K562 (cell line): Measurements from ENCODE around the gene GATA2. TPM values are rescaled to one million over a fixed set of nuclear protein-coding genes. Genes with fewer than 3 reads are reported as not detected.

Experiments used
- ATAC-seq: fragments of 200-7000 bp; cut with Tn5 transposase; 3 replicates; pipeline ENCODE4 v1.9.1; 2020; ENCODE audit warnings: moderate library complexity
- BruUV-seq: library from RNA; stranded (reverse); fragments of 400-500 nt; replicated peaks from 2 replicates; lab custom pipeline; 2021; lab: Mats Ljungman, UMichigan
- CTCF ChIA-PET: fragments of 300-600 bp; formaldehyde crosslinking; extraction: SDS; loops from one replicate; lab custom pipeline; 2021; ENCODE audit warnings: low intra/inter-chr PET ratio; lab: Yijun Ruan, JAX
- POLR2A ChIA-PET: fragments of 300-600, 350-650 bp; sonication (Branson Sonifier 250); formaldehyde crosslinking; extraction: SDS; loops from one replicate; lab custom pipeline; 2021; ENCODE audit warnings: antibody characterized with exemption, inconsistent platforms; lab: Yijun Ruan, JAX
- DNase-seq, 4 experiments: peaks; one replicate each; pipeline versions ENCODE4 v3.0.0 to v3.0.0-alpha.2; 2011 to 2018; ENCODE audit warnings: low spot score in 3 of 4, mixed read lengths in 3 of 4; ENCODE audit errors: extremely low read depth in 1 of 4
- FAIRE-seq: peaks from 2 replicates; lab custom pipeline; 2011; peaks lifted over from hg19 to GRCh38; lab: Jason Lieb, UNC
- H2AFZ ChIP-seq: 2 replicates; pipeline ENCODE4 v1.6.0; 2011; ENCODE audit warnings: low read depth, low read length, control low read depth, inconsistent platforms
- H3K27ac ChIP-seq: fragments of 200-600 bp; 3 replicates; pipeline ENCODE4 v1.8.0; 2011; ENCODE audit warnings: low read depth, mild to moderate bottlenecking, control low read depth, inconsistent platforms, low read length, moderate library complexity, mixed read lengths; ENCODE audit errors: extremely low read depth
- H3K27me3 ChIP-seq, 2 experiments: fragments of 300-600 bp in 1 of 2; 2 replicates in 1 of 2; 3 replicates in 1 of 2; pipeline versions ENCODE4 v1.6.0 to v1.8.0; 2011; ENCODE audit warnings: inconsistent platforms in 2 of 2, low read length in 2 of 2, mild to moderate bottlenecking in 1 of 2, mixed read lengths in 1 of 2, moderate library complexity in 1 of 2; ENCODE audit not compliant: control insufficient read depth in 2 of 2, insufficient read depth in 2 of 2
- H3K36me3 ChIP-seq: fragments of 300-600 bp; 3 replicates; pipeline ENCODE4 v1.8.0; 2011; ENCODE audit warnings: mild to moderate bottlenecking, low read length, inconsistent platforms; ENCODE audit not compliant: control insufficient read depth, insufficient read depth
- H3K4me1 ChIP-seq, 2 experiments: fragments of 200-600 bp in 1 of 2; replicated peaks in 1 of 2; 2 replicates in 1 of 2; 3 replicates in 1 of 2; pipeline versions ENCODE4 v1.5.1 to v1.8.0; 2011; ENCODE audit warnings: inconsistent platforms in 2 of 2, low read length in 2 of 2, mild to moderate bottlenecking in 1 of 2, mixed read lengths in 1 of 2, moderate library complexity in 1 of 2; ENCODE audit not compliant: control insufficient read depth in 2 of 2, insufficient read depth in 2 of 2
- H3K4me2 ChIP-seq: 2 replicates; pipeline ENCODE4 v1.6.1; 2011; ENCODE audit warnings: low read length, control low read depth, inconsistent platforms, mixed read lengths; ENCODE audit not compliant: insufficient read depth
- H3K4me3 ChIP-seq: fragments of 200-600 bp; sonication (generic), shearing (Covaris generic); 2 replicates; pipeline ENCODE4 v1.5.1; 2016; ENCODE audit warnings: control low read depth, inconsistent platforms
- H3K79me2 ChIP-seq: fragments of 200-600 bp; 3 replicates; pipeline ENCODE4 v1.8.0; 2011; ENCODE audit warnings: low read length, inconsistent platforms; ENCODE audit not compliant: control insufficient read depth, insufficient read depth
- H3K9ac ChIP-seq, 2 experiments: 2 replicates each; pipeline versions ENCODE4 v1.6.0 to v1.6.1; 2011; ENCODE audit warnings: low read depth in 2 of 2, low read length in 2 of 2, control low read depth in 1 of 2, inconsistent platforms in 1 of 2, mild to moderate bottlenecking in 1 of 2, mixed read lengths in 1 of 2; ENCODE audit not compliant: insufficient read depth in 1 of 2
- H3K9me1 ChIP-seq: one replicate; pipeline ENCODE4 v1.6.0; 2011; ENCODE audit warnings: inconsistent platforms, mild to moderate bottlenecking, low read length, moderate library complexity; ENCODE audit not compliant: control insufficient read depth, insufficient read depth
- H3K9me3 ChIP-seq: replicated peaks from 2 replicates; pipeline ENCODE4 v1.5.1; 2011; ENCODE audit warnings: low read depth, low read length, inconsistent platforms; ENCODE audit not compliant: control insufficient read depth, insufficient read depth
- H4K20me1 ChIP-seq: replicated peaks from 2 replicates; pipeline ENCODE4 v1.6.1; 2011; ENCODE audit warnings: low read length, inconsistent platforms, mixed read lengths; ENCODE audit not compliant: control insufficient read depth, insufficient read depth
- MTA2 ChIP-seq: fragments of 450-650 bp; IDR thresholded peaks from 2 replicates; pipeline ENCODE4 v1.6.1; 2016; ENCODE audit warnings: low read depth
- NCOA4 ChIP-seq: fragments of 450-650 bp; IDR thresholded peaks from 2 replicates; pipeline ENCODE4 v1.6.1; 2018; ENCODE audit warnings: mild to moderate bottlenecking; ENCODE audit not compliant: partially characterized antibody
- POLR2H ChIP-seq: IDR thresholded peaks from 2 replicates; pipeline ENCODE4 v1.6.1; 2016; ENCODE audit warnings: missing genetic modification characterization, low read depth, mild to moderate bottlenecking, control low read depth, missing compliant biosample characterization, moderate library complexity
- THRB ChIP-seq: fragments of 450-650 bp; formaldehyde crosslinking; conservative IDR thresholded peaks from 2 replicates; pipeline ENCODE4 v1.4.0; 2022; ENCODE audit warnings: mild to moderate bottlenecking, missing genetic modification characterization
- ZNF354B ChIP-seq: fragments of 250-450 bp; sonication (Bioruptor Pico); IDR thresholded peaks from 2 replicates; pipeline ENCODE4 v1.4.0; 2020
- WGBS: fragments of 100-300 bp; shearing (Covaris generic); methylation state at CpG from one replicate; pipeline ENCODE4 v1.1.6; 2016; ENCODE audit warnings: low coverage, mixed read lengths; ENCODE audit not compliant: insufficient coverage; ENCODE audit errors: missing lambda C conversion rate; 5-methylcytosine and 5-hydroxymethylcytosine counted together
- in situ Hi-C: fragments of 300-500 bp; cut with MboI; formaldehyde crosslinking; loops from 4 replicates; pipeline ENCODE4 v1.15.0; 2018; ENCODE audit warnings: inconsistent platforms, mixed read lengths
- intact Hi-C: fragments of 100-400 bp; cut with micrococcal nuclease; formaldehyde crosslinking; loops from 2 replicates; pipeline ENCODE4 v1.14.2; 2022
- polyA plus RNA-seq, 8 experiments: library from polyadenylated mRNA; depleted of rRNA in 4 of 8; stranded (reverse) in 5 of 8; unstranded in 3 of 8; fragments of >200 nt; fragmentation: Nextera tagmentation in 2 of 8; fragmentation: Illumina TruSeq in 1 of 8; extraction: Ambion mirVana in 2 of 8; extraction: Trizol in 1 of 8; gene quantifications; 2 replicates each; pipeline versions ENCODE4 v1.2.1 to v1.2.3, GENCODE V29; 2011 to 2014; ENCODE audit warnings: inconsistent platforms in 1 of 8, missing spikeins in 1 of 8
- total RNA-seq, 7 experiments: library from RNA; depleted of rRNA in 6 of 7; stranded (reverse); fragments of >200 nt in 6 of 7; fragmentation: Illumina TruSeq in 2 of 7; extraction: Trizol in 2 of 7; gene quantifications; 2 replicates each; pipeline versions ENCODE4 v1.2.1 to v1.2.3, GENCODE V29; 2011 to 2021; ENCODE audit warnings: low replicate concordance in 1 of 7
- TF ChIP-seq, protein P1 (sequence below): sonication (generic); formaldehyde crosslinking; IDR thresholded peaks from 2 replicates; pipeline ENCODE4 v1.9.0; 2022; ENCODE audit warnings: mild to moderate bottlenecking, missing genetic modification reagents

GATA2 gene
- total and polyA plus RNA-seq, 9 of the 15 experiments (the other 6 are each of a cell fraction or from before 2014, with no cell fraction given) = 8.5 to 218 (median 50.8) TPM

DNA sequence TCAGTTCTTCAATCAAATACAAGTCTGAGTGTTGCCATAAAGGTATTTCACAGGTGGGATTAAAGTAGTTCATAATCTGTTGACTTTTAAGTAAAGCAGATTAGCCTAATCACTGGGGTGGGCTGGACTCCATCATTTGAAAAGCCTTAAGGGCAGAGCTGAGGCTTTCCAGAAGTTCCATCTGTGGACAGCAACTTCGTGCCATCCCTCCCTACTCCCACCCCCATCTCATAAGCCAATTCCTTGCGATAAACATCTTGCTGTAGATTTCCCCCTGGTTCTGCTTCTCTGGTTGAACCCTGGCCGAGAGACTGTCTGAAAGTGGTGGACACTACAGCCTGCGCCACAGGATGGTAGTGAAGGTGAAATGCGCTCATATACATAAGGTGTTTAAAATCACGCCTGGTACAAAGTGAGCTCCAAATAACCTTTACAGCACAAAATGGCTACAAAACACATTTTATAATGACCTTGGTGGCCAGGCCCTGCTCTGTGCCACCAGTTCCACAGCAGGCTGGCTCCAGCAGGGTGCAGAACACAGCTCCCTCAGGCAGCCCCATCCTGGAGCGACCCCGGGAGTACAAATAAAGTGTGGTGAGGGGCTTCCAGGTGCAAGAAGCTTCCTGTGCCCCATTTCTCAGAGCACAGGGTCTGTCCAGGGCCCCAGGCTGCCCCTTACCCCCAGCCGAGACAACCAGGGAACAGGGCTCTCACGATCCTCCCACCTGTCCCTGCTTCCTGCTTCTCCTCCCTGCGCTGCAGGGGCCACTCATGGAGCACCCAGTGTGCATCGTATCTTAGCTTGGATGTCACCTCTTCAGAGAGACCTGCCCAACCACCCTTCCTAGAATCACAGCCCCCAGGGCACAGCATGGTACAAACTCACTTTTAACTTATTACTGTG, 25.8 kb upstream of the GATA2 start:
- no peak for TF ChIP-seq THRB
- Histone ChIP-seq H3K4me2 (no peak overlapping the region), H3K27ac (no peak overlapping the region), H2AFZ (no peak overlapping the region), H3K9ac (no peak overlapping the region), H3K36me3 (no peaks in the 10 kb centered on the region), H3K79me2 (no peaks in the 10 kb centered on the region), H3K9me1 (no peaks in the 10 kb centered on the region), H3K27me3 (no peaks in the 10 kb centered on the region), H3K9me3 (peaks cover 3% of the 10 kb centered on the region; the same call in 1 of the 2 replicates), H3K4me1 (peaks cover 0 to 11% of the 10 kb centered on the region in 2 experiments; a peak in 3 of 5 replicates), H3K4me3 (no peak overlapping the region), H4K20me1 (no peaks in the 10 kb centered on the region)
- intact Hi-C loops = no loop called here
- CTCF ChIA-PET = no interaction called here
- in situ Hi-C loops = no loop called here
- no peak for ATAC-seq
- FAIRE-seq = no peak
- POLR2A ChIA-PET = interaction anchor here (1.1 to 2.5 kb wide), 2 partner anchors 10 to 13 kb away, joined by 3 to 6 read pairs; no protein-coding TSS in a partner anchor
- no TSS peak for BruUV-seq
- whole genome bisulfite sequencing = 44% methylated on average over 11 of the region's 12 CpGs
- no peak for DNase-seq

DNA sequence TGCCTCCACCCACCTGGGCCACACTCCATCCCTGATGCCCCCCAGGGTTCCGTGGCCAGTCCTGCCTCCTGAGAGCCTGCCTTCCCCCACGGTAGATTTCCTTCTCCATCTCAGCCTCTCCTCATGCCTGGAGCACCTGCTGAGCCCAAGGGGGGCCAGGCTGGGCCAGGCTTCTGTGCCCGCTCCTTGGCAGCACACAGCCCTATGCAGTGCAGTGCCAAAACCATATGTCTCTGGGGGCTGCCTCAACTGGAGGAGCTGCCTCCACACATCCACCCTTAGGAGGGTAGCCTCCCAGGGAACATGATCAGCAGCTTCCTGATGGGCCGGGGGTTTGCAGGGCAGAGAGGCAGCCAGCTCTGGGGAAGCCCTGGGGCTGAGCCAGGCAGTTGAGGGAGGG, 24.6 kb upstream of the GATA2 start:
- no peaks in the 10 kb centered on the region for H3K36me3 ChIP-seq
- TF ChIP-seq, protein P1, sequence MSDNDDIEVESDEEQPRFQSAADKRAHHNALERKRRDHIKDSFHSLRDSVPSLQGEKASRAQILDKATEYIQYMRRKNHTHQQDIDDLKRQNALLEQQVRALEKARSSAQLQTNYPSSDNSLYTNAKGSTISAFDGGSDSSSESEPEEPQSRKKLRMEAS = no peak
- TF ChIP-seq MTA2 (no peak), NCOA4 (no peak), POLR2H (no peak), ZNF354B (CRISPR knock-in tag) (no peak)
- WGBS = 17% methylated on average over 3 of the region's 4 CpGs
- ATAC-seq (no peak), DNase-seq (no peak), FAIRE-seq (no peak)
- H3K4me2 ChIP-seq = no peak overlapping the region
- H3K4me3 ChIP-seq = no peak overlapping the region
- POLR2A ChIA-PET = interaction anchor here (0.8 to 2.5 kb wide), 2 partner anchors 12 to 19 kb away, joined by 3 to 6 read pairs; no protein-coding TSS in a partner anchor
- no peaks in the 10 kb centered on the region for H3K9me1 ChIP-seq
- no peak overlapping the region for H3K27ac ChIP-seq
- H2AFZ ChIP-seq = no peak overlapping the region
- intact Hi-C loops = no loop called here
- peaks cover 5% of the 10 kb centered on the region; the same call in 1 of the 2 replicates for H3K9me3 ChIP-seq
- no TSS peak for BruUV-seq
- no peaks in the 10 kb centered on the region for H3K79me2 ChIP-seq
- H3K4me1 ChIP-seq = peaks cover 0 to 6% of the 10 kb centered on the region in 2 experiments; a peak in 2 of 5 replicates
- CTCF ChIA-PET = no interaction called here
- in situ Hi-C loops = no loop called here
- H4K20me1 ChIP-seq = no peaks in the 10 kb centered on the region
- H3K9ac ChIP-seq = no peak overlapping the region; a peak in 1 of 4 replicates
- no peaks in the 10 kb centered on the region for H3K27me3 ChIP-seq
